Measurements from ENCODE around the gene PRKG1.

DNA sequence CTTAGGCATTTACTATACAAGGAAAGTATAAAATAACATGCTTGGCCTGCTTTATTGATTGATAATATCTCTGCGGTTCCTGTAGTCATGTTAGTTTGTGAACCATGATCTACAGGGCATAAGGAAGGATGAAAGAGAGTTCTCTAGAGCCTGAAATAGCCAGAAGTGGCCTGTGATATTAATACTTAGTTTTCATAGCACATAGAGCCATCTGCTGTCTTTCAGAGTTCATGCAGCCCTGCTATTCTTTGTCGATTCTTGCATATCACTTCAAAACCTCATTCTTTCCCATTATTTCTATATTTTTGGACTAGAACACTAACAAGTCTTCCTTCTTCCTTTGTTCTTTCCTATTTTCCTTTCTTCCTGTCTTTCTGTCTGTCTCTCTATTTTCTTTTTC lies 26.4 kb upstream of the PRKG1 start:
- TF ChIP-seq POLR2AphosphoS5 (IDR thresholded peaks at IDR 0.05) (no peak), POLR2A (IDR thresholded peaks at IDR 0.05; ENCODE audit: low read depth) (no peak)
- TF ChIP-seq, protein P1, sequence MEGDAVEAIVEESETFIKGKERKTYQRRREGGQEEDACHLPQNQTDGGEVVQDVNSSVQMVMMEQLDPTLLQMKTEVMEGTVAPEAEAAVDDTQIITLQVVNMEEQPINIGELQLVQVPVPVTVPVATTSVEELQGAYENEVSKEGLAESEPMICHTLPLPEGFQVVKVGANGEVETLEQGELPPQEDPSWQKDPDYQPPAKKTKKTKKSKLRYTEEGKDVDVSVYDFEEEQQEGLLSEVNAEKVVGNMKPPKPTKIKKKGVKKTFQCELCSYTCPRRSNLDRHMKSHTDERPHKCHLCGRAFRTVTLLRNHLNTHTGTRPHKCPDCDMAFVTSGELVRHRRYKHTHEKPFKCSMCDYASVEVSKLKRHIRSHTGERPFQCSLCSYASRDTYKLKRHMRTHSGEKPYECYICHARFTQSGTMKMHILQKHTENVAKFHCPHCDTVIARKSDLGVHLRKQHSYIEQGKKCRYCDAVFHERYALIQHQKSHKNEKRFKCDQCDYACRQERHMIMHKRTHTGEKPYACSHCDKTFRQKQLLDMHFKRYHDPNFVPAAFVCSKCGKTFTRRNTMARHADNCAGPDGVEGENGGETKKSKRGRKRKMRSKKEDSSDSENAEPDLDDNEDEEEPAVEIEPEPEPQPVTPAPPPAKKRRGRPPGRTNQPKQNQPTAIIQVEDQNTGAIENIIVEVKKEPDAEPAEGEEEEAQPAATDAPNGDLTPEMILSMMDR (IDR thresholded peaks at IDR 0.05) = peak in 1 of 3 experiments; percentile 23

Measured in esophagus muscularis mucosa (tissue), 3 donors.